ENCODE results near the gene CSMD2.

Gene CSMD2

DNA sequence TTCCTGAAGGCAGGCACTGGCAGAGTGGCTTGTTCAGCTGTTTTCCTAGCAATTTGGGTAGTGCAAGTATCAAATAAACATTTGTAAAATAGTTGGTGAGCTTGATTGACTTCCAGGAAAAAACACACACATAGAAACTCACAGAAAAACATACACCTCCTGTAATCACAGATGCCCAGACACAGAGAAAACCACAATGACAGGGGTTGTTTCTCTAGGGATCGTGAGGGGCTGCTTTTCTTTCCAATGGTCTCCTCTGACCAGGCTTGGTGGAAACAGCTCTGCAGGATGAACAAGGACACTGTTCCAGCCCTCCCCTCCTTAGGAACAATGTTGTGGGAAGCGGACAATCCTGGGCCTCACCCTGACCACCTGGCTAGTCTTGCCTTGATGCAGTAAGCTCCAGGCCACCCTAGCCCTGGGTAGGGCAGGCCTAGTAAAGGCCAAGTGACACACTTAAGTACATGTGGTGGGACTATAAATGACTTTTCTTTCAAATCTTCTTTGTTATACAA, 443.7 kb downstream of the CSMD2 start:
- DNase-seq (ENCODE audit: low read depth in 3 of 3, low spot score in 1 of 3): no peak

DNA sequence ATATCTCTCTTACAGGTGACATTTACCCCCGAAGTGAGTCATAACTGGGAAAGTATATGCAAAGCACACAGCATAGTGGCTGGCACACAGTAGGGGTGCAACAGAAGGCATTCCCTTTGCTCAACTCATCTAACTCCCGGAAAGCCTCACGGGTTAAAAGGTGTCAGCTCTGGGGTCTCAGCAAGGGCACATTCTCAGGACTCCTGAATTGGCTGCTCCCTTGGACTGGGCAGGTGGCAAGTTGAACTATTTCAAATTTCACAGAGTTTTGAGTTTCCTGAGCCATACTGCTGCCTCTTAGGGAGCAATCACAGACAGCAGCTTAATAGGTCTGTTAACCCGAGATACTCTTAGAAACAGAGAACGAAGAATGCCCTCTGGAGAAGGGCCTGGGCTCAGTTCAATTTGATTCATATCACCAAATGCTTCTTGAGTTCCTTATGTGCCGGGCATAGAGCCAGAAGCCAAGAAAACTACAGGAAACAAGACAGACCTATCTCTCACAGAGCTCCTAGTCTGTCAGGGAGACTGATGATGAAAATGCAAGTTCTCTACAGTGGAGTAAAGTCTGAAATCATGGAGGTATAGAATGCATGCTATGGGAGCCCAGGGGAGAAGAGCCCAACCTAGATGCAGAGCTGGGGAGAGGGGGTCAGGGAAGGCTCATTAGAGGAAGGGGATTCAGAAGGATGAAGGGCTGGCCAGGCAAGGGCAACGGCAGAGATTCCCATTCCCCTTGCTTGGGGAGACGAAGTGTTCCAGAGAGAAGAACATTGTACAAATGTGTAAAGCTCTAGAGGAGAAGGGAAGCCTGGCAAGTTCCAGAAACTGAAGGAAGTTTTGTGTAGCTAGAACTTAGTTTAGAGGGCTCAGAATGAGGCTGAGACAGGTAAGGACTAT, 445.0 kb downstream of the CSMD2 start:
- DNase-seq (ENCODE audit: low read depth in 3 of 3, low spot score in 1 of 3): no peak

DNA sequence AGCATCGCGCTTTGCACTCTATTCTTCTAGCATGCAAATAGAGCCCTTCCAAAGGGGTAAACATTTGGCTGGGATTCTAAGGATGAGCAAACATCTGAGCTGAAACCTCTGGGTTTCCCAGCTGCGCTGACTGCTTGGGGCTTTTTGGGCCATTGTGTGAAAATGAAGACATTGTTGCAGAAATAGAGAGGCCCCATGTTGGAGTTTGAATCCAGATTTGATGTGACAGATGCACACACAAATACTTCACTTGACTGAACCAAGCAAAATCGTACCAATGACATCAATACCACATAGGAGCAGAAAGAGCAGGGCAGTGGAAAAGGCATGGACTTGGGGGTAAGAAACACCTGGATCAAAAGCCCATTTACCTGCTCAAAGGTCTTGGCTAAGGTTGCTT, 445.7 kb downstream of the CSMD2 start:
- no peak for DNase-seq (ENCODE audit: low read depth in 3 of 3, low spot score in 1 of 3)

DNA sequence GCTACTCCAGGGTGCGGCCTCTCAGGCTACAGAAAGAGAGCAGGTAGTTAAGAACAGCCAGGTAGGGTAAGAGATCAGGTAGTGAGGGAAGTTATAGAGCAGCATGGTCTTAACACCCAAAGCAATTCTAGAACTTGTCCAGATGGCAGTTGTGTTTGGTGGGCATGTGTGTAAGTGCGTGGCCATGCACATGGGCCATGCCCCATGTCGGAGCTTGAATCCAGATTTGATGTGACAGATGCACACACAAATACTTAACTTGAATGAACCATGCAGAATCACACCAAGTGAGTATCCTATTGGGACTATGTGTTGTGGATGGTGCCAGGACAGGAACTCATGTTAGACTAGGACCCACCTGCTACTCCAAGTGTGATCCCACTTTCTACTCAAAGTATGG, 446.8 kb downstream of the CSMD2 start:
- no peak for DNase-seq (ENCODE audit: low read depth in 3 of 3, low spot score in 1 of 3)

DNA sequence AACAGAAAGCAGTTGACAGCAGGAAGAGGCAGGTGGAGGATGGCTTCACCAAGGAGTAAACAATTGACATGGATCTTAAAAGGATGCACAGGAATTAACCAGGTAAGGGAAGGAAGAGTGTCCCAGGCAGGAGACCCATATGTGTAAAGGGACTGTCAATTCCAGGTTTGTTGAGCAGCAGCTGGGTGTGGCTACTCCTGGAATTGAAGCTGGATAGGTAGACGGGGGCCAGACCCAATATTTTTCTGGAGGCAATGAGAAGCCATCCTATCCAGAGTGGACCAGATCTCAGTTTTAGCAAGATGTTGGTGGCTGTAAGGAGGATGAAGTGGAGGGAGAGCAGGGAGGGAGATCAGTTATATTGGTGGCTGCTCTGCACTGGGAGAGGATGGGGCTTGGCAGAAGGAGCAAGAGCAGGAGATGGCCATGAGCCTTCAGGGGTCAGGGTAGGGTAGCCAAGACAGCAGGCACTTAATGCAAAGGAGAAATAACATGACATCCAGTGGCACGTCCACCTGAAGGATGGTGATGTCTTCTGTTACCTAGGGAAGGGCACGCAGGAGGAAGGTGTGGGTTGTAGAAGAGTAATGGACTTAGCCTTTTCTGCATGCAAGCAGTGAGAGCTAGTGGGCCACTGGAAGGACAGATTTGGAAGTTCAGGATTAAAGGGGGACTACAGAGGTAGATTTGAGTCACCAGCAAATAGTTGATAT, 447.9 kb downstream of the CSMD2 start:
- DNase-seq (ENCODE audit: low read depth in 3 of 3, low spot score in 1 of 3): no peak

DNA sequence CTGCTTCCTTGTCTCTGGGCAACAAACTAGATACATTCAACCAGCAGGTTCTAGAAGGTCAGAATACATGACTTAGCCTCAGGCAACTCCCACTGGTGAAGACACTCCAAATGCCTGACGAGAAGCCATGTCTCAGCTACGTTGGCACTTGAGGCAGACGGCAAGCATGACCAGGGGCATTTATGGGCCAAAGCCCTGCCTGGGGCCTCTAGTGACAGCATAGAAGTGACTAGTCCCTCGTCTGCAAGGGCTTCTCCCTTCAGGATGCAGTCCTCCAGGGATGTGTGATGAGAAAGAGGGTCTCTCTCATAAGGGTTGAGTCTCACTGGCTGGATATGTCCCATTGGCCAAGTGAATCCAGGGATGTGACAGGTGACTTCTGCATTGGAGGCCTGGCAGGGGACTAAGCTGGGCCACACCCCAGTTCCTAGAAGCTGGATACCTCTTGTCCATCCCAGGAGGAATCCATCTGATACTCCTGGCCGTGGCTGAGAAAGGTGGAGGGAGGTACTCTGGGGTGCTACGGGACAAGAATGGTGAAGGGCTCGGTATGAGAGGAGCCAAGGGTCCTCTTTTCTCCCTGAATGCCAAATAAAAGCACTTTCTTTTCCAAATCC, 449.7 kb downstream of the CSMD2 start:
- no peak for DNase-seq (ENCODE audit: low read depth in 3 of 3, low spot score in 1 of 3)

DNA sequence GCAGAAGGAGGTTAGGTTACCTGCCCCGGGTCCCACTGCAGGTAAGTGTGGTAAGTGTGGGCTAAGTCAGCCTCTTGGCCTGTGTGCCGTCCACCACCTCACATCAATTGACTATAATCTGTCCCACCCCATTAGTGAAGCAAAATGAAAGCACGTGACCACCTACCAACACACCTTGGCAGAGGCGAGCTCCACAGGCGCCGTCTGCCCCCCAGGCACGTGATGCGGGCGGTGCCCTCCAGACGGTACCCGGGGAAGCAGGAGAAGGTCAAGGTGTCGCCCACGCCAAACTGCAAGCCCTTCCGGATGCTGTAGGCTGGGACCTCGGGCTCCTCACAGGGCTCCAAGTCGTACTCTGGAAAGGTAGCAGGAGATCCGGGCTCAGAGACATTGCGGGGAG, 450.6 kb downstream of the CSMD2 start:
- DNase-seq (ENCODE audit: low read depth in 3 of 3, low spot score in 1 of 3): no peak

DNA sequence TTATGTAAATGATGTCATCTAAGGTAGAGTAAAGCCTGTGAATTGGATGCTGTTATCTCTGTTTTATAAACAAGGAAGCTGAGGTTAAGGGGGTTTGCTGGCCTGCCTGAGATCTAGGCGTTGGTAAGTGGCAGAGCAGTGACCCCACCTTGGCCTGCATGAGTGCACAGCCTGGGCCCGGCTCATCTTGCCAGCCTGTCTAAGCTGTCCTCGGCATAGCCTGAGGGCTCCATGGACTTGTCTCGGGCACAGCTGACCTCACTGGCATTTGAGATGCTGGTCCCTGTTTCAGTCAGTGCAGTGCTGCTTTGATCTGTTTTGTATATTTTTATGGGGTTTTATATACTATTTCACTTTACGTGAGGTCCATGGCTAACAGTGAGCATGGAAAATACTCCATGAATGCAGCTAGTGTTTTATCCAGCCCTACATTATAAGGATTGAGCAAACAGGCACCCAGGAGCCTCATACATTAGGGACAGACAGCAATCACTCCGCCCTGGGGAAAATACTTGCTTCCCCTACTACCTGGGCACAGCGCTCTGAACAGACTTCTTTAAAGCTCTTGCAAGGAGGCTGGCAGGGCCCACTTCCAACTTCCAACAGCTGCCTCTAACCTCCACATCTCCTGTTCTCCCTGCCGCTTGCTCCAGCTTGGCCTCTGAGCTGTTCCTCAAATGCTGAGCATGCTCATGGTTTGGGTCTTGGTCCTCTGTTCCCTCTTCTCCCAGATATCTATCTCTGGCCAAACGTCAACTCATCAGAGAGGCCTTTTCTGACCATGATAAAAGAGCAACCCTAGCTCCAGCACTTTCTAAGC, 451.8 kb downstream of the CSMD2 start:
- no peak for DNase-seq (ENCODE audit: low read depth in 3 of 3, low spot score in 1 of 3)

DNA sequence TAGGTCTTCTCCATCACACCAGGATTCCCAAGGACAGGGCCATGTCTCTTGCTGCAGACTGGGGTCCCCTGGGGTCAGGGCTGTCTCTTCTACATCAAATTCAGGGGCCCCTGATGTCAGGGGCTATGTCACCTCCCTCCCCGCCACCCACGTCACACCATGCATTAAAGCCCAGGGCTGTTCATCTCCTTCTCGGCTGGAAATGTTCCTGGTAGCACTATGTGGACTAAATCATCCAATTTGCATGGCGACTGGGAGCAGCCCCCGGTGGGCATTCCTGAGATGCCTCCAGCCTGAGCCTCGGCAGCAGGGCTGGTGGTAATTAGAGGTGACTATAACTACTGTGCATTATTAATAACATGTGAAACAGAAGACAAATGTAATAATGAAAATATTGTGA, 452.8 kb downstream of the CSMD2 start:
- DNase-seq (ENCODE audit: low read depth in 3 of 3, low spot score in 1 of 3): no peak

DNA sequence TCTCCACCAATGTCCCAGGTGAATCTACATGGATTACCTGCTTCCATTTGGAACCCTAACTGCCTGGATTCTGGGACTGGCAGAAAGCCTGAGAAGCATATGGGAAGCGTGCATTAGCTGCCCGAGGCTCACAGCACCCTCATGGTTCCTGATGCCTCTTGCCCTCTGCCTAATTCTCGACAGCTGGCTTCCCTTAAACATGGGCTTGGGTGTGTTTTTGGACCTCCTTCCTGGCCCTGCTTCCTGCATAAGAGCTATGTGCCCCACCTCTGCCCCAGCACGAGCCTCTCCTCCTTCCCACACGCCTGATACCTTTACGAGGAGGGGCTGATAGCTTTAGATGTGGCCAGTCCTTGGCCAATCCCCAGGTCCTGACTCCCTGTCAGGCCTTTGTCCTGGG, 453.5 kb downstream of the CSMD2 start:
- DNase-seq (ENCODE audit: low read depth in 3 of 3, low spot score in 1 of 3): no peak

DNA sequence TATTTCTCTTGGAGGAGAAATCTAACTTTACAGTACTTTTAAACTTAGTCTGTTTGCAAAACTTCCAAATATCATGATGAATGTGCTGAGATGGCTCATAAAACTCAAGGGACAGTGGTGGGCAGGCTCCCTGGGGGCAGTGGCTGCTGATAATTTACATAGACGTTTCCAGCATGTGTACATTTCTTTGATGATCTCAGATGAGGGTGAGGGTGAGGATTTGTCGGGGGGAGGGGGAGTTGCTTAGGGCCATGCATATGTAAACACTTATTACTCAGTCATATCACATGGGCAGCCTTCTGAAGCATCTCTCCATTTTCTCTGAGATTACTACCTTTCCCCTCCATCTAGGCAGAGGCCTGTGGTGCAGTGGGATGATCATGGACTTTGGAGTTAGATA, 454.1 kb downstream of the CSMD2 start:
- no peak for DNase-seq (ENCODE audit: low read depth in 3 of 3, low spot score in 1 of 3)

DNA sequence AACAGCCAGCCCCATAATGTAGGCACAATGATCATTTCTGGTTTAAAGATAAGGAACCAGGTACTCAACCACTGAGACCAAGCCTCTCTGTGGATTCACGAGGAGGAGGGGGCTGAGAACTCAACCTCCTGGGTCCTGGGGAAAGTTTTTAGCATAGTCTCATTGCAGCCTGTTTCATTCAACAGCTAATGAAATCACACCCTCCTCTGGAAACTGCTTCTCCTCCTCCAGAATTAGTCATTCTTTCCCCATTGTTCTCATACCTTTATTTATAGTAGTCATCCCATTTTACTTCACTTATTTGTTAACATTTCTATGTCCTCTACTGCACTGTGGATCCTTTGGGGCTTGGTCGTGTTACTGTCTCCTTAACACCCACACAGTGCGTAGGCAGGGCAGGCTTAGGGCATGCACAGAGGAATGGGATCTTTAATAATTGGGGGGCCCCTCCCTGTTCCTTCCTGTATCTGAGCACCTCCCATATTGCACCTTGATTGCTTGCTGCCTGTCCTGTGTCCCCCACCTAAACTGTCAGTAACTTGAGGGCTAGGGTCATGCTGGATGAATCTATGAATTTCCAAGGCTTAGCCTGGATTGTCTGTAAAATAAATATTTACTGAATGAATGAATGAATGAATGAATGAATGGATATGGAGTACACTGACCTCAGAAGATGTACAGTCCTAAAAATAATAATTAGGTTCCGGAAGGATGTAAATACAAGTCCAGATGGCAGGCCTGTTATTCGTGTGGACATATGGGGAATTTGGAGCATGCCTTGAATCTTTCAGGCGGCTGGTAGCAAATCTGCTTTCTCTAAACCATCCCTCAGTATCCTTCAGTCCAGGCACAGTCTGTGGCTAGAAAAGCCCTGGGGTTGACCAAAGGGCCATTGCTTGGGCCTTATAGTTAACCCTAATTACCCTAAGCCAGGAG, 455.0 kb downstream of the CSMD2 start:
- DNase-seq (ENCODE audit: low read depth in 3 of 3, low spot score in 1 of 3): no peak

DNA sequence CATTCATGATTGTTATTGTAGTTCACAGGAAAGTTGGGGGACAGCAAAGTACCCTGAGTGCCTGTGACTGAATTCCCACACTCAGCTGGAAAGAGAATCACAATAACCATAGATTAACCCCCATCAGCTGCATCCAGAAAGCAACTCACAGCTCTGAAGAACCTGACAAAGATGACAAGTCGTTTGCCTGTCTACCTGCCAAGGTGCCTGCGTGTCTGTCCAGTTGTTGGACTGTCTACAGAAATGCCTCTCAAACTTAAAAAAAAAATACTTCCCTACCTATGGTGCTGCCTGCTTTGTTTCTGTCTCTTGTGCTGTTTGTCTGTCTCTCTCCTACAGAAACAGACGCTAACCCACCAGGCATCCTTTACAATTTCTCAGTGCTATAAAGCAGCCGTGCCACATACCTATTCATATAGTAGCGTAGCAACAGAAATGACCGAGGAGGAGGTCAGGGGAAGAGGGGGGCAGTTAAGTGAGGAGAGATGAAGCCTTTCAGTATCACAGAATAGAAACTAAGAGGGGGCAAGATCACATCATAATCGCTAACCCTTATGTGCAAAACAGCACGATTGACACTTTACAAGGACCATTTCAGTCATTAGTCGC, 455.8 kb downstream of the CSMD2 start:
- no peak for DNase-seq (ENCODE audit: low read depth in 3 of 3, low spot score in 1 of 3)

DNA sequence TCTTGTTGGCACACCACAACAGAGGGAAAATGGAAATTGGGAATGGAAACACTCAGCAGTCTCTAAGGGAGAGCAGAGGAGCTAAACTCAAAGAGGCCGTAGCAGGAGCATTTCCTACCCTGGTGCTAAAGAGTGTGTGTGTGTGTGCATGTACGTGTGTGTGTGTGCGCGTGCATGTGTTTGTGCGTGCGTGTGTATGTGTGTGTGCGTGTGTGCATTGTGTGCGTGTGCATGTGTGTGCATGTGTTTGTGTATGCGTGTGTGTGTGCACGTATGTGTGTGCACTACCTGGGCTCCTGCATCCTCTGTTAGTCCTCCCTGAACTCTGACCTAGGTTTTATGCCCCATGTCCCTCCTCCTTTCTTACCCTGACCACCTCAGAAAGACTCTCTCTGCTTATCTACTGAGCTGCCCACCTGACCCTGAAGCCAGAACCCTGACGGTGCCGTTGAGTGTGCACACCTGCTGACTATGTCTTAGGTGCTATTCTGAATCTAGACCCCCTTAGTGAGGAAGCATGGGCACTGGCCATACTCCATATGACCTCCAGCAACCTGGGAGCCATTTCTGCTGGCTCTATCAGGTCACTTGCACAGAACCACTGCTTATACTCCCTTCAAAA, 458.3 kb downstream of the CSMD2 start:
- DNase-seq (ENCODE audit: low read depth in 3 of 3, low spot score in 1 of 3): no peak

DNA sequence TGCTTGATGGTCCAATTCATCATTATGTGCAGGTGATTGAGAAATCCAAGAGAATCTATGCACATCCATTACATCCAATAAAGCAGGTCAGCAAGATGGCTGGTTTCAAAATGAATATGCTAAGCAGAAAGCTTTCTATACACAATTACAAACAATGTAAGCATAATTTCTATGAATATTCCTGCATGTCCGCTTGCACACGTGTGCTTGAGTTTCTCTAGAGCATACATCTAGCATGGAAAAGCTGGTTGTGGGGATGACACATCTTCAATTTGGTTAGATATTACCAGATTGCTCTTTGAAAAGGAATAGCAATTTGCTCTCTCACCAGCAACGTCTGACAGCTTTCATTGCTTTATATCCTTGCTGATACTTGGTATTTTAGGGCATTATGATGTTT, 461.6 kb downstream of the CSMD2 start:
- DNase-seq (ENCODE audit: low read depth in 3 of 3, low spot score in 1 of 3): no peak

DNA sequence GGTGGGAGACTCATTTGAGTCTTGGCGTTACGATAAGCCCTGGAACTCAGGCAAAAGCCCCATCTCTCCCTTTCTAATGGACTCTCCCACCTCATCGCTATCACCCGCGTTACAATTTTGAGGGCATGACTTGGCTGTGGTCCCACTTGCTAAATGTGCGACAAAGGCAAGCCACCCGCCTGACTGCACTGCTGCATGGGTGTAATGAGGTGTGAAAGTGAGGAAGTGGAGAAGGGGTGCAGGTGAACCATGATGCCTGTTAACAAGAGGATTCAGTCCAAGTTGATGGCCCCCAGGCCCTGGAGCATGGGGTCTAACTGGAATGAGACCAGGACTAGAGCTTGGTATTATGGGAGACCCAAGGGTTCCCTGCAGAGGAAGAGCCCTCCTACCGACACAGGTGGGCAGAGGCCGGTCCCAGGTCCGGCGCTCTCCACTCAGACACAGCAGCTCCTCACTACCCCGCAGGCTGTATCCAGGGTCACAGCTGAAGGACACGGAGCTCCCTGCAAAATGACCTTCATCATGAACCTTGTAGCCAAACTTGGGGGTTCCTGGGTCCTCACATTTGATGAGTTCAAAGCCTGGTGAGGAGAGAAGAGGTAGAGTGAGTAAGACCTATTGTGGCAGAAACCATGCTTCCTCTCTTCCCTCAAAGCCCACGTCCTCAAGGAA, 466.5 kb downstream of the CSMD2 start:
- no peak for DNase-seq (ENCODE audit: low read depth in 3 of 3, low spot score in 1 of 3)

DNA sequence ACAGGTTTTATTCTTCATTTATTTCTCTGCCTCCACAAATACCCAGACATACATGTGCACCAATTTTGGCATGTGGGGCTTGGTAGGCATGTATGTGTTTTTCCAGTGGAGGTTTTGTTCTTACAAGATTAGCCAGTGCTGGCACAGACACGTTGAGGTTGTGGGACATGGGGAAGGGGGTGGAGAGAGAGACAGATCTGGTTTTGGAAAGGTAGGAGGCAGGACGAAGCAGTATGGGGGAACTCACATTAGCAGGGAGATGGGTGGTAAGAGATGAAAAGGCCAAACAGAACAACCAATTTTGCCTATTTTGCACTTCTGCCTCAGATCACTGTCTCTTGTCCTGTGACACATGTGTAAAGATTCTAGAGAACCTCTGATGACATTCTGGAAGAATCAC, 467.2 kb downstream of the CSMD2 start:
- no peak for DNase-seq (ENCODE audit: low read depth in 3 of 3, low spot score in 1 of 3)

DNA sequence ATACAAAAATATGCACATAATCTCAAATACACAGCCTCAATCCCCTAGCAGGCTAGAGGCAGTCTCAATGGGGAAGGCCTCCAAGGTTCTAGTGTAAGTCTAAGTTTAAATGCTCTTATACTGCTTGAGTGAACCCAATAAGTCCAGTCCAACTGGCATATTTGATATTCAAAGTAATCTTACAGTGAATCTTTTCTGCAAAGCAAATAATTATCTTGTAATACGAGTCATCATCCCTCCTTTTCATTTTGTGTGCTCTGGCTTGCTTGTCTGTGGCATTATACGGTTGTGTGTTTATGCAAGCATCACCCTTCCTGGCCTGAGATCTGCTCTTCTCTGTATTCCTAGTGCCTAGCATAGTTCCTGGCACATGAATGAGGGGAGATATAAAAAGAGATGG, 468.1 kb downstream of the CSMD2 start:
- no peak for DNase-seq (ENCODE audit: low read depth in 3 of 3, low spot score in 1 of 3)

DNA sequence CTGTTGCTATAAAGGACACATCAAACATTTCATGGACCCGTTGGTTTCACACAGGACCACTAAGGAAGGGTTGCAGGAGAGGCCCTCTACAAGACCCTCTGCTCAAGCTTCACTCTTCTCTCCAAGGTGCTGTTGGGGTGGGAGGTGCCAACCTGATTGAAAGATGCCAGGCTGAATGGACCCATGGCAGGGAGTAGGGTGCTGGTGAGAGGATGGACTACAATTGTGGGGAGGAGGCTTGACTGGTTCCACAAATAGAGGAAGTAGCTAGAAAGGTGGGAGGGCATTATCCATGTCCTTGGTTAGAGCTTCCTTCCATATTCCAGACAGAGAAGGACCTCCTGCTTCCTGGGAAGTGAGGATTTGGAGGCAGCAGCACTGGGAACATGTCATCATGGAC, 468.7 kb downstream of the CSMD2 start:
- DNase-seq (ENCODE audit: low read depth in 3 of 3, low spot score in 1 of 3): no peak
